Activated CD4-positive, alpha-beta T cell treated with anti-CD3 and anti-CD28 coated beads for 24 hours (primary cell): Measurements from ENCODE around the gene ABCB7.
"Not testable (repeated sequence)": the region's sequence is repeated elsewhere in the genome, so short reads cannot be mapped to it uniquely, and the experiment has no call there.

Experiments
- DNase-seq, 2 donors: peaks; one replicate each; pipeline ENCODE4 v3.0.0-alpha.2; 2020; ENCODE audit warnings: low read depth in 2 of 2

Gene ABCB7

GRCh38 chrX:75155827-75156525 is at the start of gene ABCB7:
TSS of gene ABCB7 (minus strand) at chrX:75156283. CDS start at chrX:75156272, 11 bp downstream.
- peak; percentile 7 to 27 for DNase-seq

GRCh38 chrX:75188415-75189206 is 32.5 kb upstream of the ABCB7 start:
- not testable (repeated sequence) for DNase-seq

DNA sequence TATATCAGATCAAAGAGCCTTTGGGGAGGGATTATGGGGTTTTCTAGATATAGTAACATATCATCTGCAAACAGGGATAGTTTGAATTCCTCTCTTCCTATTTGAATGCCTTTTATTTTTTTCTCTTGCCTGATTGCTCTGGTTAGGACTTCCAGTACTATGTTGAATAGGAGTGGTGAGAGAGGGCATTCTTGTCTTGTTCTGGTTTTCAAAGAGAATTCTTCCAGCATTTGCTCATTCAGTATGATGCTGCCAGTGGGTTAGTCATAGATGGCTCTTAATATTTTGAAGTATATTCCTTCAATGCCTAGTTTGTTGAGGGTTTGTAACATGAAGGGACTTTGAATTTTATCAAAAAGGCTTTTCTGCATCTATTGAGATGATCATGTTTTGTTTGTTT is 25.6 kb upstream of the ABCB7 start:
- DNase-seq: no peak

GRCh38 chrX:75179536-75180293 is 23.6 kb upstream of the ABCB7 start:
- DNase-seq: not testable (repeated sequence)

- DNase-seq: not testable (repeated sequence)
These were observed 16.3 kb upstream of the ABCB7 start for GRCh38 chrX:75172257-75172890.

- no peak for DNase-seq
These were observed 2.0 kb upstream of the ABCB7 start for GRCh38 chrX:75158054-75158453.

DNA sequence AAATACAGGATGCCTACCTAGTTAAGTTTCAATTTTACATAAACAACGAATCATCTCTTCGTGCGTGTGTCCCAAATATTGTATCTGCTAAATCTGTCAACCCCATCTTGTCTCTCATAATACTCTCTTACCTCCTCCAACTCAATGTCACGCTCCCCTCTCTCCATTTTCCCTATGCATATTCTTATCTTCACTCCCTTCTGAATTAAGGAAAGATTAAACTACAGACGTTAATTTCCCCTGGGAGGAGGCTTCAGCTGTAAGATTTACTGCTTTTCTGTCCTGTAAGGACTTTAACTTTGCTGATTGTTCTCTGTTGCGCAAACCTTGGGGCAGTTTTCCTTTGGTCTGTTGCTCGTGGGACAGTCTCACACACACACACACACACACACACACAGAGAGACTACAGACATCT is 455 bp upstream of the ABCB7 start:
- no peak for DNase-seq

GRCh38 chrX:75155447-75155826 is 646 bp downstream of the ABCB7 start:
- no peak for DNase-seq

DNA sequence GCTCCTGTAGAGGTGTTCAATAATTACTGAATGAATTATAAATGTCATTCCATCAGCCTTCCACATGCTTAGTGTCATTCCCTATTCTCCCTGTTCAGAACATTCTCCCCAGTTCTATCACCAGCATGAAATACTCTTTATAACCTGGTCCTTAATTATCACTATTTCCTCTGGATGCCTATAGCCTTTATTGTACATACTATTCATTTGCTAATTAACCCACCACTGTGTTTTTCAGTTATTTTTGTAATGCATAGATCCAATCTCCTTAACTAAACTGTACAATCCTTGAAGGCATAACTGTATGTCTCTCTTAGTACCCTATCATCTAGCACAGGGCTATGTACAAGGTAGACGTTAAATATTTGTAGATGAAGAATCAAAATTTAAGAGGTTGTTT is 1.2 kb downstream of the ABCB7 start:
- no peak for DNase-seq

DNA sequence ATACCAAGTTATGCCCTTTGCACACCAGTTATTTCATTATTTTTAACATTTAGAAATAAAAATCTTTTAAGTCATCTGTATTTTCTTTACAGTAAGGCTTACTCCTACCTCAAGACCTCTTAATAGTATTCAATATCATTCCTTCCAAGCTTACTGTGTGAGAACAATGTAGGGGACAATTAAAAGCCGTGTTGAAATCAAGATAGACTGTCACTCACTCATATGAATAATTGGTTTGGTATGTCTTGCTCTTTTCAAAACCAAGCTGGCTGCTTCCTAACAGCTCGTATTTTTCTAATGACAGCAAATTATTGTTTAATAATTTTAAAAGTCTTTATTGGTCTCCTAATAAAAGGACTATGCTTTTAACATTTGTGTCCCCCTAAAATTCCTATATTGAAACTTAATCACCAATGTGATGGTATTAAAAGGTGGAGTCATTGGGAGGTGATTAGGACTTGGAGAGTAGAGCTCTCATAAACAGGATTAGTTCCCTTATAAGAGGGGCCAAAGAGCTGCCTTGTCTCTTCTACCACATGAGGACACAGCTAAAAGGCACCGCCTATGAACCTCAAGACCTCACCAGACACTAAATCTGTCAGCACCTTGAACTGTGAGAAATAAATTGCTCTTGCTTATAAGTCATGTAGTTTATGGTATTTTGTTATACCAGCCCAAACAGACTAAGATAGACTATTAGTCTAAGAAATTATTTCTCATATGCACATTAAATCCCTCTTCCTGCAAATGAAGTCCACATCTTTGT is 4.1 kb downstream of the ABCB7 start:
- DNase-seq: no peak

GRCh38 chrX:75149654-75150053 is 6.4 kb downstream of the ABCB7 start:
- no peak for DNase-seq

- DNase-seq: no peak
These were observed 23.4 kb downstream of the ABCB7 start for GRCh38 chrX:75132672-75133071.

DNA sequence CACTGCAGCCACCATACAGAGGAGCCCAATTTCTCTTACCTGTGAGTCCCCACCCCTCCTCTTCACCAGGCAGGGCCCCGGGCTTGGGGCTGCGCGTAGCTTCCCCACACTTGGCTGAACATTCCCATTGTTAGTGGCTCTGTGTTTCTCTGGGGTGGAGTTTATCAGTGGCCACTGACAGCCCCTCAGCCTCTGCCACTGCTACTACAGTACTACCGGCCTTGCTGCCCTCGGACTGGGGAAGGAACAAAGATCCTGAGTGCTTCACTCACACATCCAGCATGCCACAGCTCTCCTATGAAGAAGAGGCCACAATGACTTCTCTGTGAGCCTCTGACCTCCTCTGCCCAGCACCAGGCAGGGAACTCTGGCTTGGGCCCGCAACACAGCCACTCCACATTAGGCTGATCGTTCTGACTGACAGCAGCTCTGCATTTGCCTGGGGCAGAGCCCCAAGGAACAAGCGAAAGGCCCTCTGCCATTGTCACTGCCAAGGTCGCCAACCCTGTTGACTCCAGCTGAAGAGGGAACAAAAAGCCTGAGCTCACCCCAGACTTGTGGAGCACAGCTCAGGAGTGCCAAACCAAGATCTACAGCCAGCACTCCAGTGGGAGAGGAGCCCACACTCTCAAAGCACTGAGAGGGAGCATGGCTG is 24.0 kb downstream of the ABCB7 start:
- no peak for DNase-seq

DNA sequence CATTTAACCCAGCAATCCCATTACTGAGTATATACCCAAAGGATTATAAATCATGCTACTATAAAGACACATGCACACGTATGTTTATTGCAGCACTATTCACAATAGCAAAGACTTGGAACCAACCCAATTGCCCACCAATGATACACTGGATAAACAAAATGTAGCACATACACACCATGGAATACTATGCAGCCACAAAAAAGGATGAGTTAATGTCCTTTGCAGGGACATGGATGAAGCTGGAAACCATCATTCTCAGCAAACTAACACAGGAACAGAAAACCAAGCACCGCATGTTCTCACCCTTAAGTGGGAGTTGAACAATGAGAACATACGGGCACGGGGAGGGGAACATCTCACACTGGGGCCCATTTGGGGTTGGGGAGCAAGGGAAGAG is 27.0 kb downstream of the ABCB7 start:
- DNase-seq: not testable (repeated sequence)

DNA sequence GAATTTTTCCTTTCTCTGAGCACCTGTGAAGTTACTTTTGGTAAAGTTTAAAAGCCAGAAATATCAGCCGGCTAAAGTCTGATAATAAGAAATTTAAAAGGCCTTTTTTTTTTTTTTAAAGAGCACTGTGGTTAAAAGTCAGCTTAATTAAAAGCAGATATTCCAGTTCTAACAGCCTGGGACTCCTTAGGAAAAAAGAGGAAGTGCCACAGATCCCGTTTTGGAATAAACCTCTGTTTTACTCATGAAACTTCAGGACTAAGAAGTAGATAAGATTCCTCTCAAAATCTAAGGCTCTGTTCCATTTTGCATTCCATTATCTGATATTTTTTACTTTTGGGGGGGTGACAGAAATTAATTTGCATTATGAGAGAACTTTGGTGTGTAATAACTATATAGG is 37.8 kb downstream of the ABCB7 start:
- DNase-seq: no peak

GRCh38 chrX:75115707-75116413 is 40.2 kb downstream of the ABCB7 start:
- DNase-seq: no peak

GRCh38 chrX:75114638-75115037 is 41.4 kb downstream of the ABCB7 start:
- DNase-seq: no peak

DNA sequence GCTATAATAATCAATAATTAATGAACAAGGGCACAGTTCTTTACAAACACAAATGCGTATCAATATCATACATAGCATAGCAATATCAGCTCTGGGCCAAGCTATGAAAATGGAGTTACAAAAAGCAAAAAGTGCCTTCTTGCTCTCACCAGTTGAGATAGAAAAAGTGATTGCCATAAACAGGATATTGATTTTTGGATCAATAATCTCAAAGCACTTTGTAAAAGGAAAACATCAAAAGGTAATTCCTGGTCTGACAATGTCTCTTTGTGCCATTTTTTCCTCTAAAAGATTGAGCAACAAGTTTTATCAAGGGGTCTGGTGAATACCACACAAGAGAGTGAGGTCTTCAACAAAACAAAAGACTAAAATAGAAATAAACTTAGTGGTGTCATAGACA is 42.4 kb downstream of the ABCB7 start:
- no peak for DNase-seq

- DNase-seq: no peak
These were observed 48.1 kb downstream of the ABCB7 start for GRCh38 chrX:75107863-75108509.

- DNase-seq: no peak
These were observed 49.3 kb downstream of the ABCB7 start for GRCh38 chrX:75106772-75107171.
